GM12878 (cell line): Measurements from ENCODE around the gene TUBB.

ENCODE experiments used
- CHD2 ChIP-seq: IDR thresholded peaks from 2 replicates; pipeline ENCODE4 v1.6.1; 2011; ENCODE audit warnings: low read depth, low read length, improper control_type of control experiment, borderline replicate concordance
- POLR2A ChIP-seq: IDR thresholded peaks from 2 replicates; pipeline ENCODE4 v1.6.1; 2011; ENCODE audit warnings: low read depth, mild to moderate bottlenecking, low read length
- POLR2AphosphoS5 ChIP-seq: IDR thresholded peaks from 2 replicates; pipeline ENCODE4 v1.6.1; 2011; ENCODE audit warnings: mild to moderate bottlenecking, low read length, inconsistent platforms
- RB1 ChIP-seq: fragments of 450-650 bp; formaldehyde crosslinking; IDR thresholded peaks from 2 replicates; pipeline ENCODE4 v1.6.1; 2017; ENCODE audit warnings: mild to moderate bottlenecking, borderline replicate concordance
- TAF1 ChIP-seq: IDR thresholded peaks from 2 replicates; pipeline ENCODE4 v1.6.1; 2011; ENCODE audit warnings: mild to moderate bottlenecking, low read depth, low read length, borderline replicate concordance
- YY1 ChIP-seq: IDR thresholded peaks from 2 replicates; pipeline ENCODE4 v1.6.1; 2011; ENCODE audit warnings: low read depth, mild to moderate bottlenecking, low read length
- TF ChIP-seq, protein P1 (sequence below): fragments of 450-650 bp; IDR thresholded peaks from 2 replicates; pipeline ENCODE4 v1.6.1; 2016; ENCODE audit warnings: mild to moderate bottlenecking
- TF ChIP-seq, protein P2 (sequence below), 3 experiments: IDR thresholded peaks in 2 of 3; conservative IDR thresholded peaks in 1 of 3; 2 replicates each; pipeline ENCODE4 v1.5.1; 2011; ENCODE audit warnings: low read depth in 3 of 3, low read length in 3 of 3, mild to moderate bottlenecking in 3 of 3, control low read depth in 2 of 3, moderate library complexity in 2 of 3, inconsistent platforms in 1 of 3, mixed read lengths in 1 of 3; ENCODE audit not compliant: control insufficient read depth in 2 of 3, insufficient read depth in 1 of 3; ENCODE audit errors: extremely low read depth in 1 of 3
- TF ChIP-seq, protein P3 (sequence below): IDR thresholded peaks from 2 replicates; pipeline ENCODE4 v1.6.1; 2012; ENCODE audit warnings: improper control_type of control experiment, low read depth, low read length; ENCODE audit not compliant: insufficient replicate concordance
- TF ChIP-seq, protein P4 (sequence below): IDR thresholded peaks from 2 replicates; pipeline ENCODE4 v1.6.1; 2012; ENCODE audit warnings: low read depth, low read length, improper control_type of control experiment

DNA sequence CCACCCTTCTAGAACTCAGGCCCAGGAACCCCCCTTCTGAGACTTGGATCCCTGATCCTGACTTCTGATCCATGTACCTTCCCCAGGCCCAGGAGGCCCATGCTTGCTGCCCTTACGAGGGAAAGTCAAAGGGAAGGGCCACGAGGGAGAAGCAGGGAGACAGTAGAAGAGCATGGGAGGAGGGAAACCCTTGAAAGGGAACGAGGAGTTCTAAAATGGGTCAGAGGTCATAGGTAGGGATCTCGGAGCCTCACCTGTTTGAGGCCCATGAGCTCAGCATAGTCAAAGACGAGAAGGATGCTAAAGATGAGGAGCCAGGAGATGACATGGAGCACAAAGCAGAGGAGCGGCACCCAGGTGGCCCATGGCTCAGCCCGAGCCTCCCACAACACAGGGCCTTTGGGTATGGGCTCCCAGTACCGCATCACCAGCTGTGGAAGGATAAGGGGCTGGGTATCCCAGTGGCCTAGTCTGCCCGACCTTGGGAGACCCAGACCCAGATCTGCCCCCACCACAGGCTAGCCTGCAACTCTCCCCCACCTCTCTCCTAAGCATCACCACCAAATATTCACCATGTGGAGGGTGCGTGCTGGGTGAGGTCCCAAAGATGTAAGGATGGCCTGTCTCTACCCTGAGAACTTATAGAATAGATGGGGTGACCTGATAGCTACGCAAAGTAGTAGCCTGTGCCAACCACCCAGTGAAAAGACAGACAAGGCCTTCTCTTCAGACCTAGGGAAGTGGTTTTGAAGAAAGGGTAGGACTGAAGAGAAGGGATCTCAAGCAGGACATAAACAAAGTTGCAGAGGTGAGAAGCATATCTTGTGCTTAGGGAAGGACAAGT, 30.9 kb upstream of the TUBB start:
- TF ChIP-seq YY1 (no peak), TAF1 (no peak), POLR2AphosphoS5 (no peak), RB1 (no peak), POLR2A (no peak), CHD2 (no peak)
- TF ChIP-seq, protein P1, sequence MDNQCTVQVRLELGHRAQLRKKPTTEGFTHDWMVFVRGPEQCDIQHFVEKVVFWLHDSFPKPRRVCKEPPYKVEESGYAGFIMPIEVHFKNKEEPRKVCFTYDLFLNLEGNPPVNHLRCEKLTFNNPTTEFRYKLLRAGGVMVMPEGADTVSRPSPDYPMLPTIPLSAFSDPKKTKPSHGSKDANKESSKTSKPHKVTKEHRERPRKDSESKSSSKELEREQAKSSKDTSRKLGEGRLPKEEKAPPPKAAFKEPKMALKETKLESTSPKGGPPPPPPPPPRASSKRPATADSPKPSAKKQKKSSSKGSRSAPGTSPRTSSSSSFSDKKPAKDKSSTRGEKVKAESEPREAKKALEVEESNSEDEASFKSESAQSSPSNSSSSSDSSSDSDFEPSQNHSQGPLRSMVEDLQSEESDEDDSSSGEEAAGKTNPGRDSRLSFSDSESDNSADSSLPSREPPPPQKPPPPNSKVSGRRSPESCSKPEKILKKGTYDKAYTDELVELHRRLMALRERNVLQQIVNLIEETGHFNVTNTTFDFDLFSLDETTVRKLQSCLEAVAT, result no peak
- TF ChIP-seq, protein P2, sequence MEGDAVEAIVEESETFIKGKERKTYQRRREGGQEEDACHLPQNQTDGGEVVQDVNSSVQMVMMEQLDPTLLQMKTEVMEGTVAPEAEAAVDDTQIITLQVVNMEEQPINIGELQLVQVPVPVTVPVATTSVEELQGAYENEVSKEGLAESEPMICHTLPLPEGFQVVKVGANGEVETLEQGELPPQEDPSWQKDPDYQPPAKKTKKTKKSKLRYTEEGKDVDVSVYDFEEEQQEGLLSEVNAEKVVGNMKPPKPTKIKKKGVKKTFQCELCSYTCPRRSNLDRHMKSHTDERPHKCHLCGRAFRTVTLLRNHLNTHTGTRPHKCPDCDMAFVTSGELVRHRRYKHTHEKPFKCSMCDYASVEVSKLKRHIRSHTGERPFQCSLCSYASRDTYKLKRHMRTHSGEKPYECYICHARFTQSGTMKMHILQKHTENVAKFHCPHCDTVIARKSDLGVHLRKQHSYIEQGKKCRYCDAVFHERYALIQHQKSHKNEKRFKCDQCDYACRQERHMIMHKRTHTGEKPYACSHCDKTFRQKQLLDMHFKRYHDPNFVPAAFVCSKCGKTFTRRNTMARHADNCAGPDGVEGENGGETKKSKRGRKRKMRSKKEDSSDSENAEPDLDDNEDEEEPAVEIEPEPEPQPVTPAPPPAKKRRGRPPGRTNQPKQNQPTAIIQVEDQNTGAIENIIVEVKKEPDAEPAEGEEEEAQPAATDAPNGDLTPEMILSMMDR (IDR thresholded peaks at IDR 0.05 in 2 of 3, conservative IDR thresholded peaks at IDR 0.05 in 1 of 3; ENCODE audit: control insufficient read depth in 2 of 3, extremely low read depth in 1 of 3, insufficient read depth in 1 of 3, low read depth in 3 of 3, low read length in 3 of 3), result no peak
- TF ChIP-seq, protein P3, sequence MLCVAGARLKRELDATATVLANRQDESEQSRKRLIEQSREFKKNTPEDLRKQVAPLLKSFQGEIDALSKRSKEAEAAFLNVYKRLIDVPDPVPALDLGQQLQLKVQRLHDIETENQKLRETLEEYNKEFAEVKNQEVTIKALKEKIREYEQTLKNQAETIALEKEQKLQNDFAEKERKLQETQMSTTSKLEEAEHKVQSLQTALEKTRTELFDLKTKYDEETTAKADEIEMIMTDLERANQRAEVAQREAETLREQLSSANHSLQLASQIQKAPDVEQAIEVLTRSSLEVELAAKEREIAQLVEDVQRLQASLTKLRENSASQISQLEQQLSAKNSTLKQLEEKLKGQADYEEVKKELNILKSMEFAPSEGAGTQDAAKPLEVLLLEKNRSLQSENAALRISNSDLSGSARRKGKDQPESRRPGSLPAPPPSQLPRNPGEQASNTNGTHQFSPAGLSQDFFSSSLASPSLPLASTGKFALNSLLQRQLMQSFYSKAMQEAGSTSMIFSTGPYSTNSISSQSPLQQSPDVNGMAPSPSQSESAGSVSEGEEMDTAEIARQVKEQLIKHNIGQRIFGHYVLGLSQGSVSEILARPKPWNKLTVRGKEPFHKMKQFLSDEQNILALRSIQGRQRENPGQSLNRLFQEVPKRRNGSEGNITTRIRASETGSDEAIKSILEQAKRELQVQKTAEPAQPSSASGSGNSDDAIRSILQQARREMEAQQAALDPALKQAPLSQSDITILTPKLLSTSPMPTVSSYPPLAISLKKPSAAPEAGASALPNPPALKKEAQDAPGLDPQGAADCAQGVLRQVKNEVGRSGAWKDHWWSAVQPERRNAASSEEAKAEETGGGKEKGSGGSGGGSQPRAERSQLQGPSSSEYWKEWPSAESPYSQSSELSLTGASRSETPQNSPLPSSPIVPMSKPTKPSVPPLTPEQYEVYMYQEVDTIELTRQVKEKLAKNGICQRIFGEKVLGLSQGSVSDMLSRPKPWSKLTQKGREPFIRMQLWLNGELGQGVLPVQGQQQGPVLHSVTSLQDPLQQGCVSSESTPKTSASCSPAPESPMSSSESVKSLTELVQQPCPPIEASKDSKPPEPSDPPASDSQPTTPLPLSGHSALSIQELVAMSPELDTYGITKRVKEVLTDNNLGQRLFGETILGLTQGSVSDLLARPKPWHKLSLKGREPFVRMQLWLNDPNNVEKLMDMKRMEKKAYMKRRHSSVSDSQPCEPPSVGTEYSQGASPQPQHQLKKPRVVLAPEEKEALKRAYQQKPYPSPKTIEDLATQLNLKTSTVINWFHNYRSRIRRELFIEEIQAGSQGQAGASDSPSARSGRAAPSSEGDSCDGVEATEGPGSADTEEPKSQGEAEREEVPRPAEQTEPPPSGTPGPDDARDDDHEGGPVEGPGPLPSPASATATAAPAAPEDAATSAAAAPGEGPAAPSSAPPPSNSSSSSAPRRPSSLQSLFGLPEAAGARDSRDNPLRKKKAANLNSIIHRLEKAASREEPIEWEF, result no peak
- TF ChIP-seq, protein P4, sequence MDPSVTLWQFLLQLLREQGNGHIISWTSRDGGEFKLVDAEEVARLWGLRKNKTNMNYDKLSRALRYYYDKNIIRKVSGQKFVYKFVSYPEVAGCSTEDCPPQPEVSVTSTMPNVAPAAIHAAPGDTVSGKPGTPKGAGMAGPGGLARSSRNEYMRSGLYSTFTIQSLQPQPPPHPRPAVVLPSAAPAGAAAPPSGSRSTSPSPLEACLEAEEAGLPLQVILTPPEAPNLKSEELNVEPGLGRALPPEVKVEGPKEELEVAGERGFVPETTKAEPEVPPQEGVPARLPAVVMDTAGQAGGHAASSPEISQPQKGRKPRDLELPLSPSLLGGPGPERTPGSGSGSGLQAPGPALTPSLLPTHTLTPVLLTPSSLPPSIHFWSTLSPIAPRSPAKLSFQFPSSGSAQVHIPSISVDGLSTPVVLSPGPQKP, result no peak
